H1 (cell line): ENCODE measurements around the gene PSMB9. TPM values are rescaled to one million over a fixed set of nuclear protein-coding genes. Genes with fewer than 3 reads are reported as not detected.

ENCODE experiments used
- SIX5 ChIP-seq: IDR thresholded peaks from 2 replicates; pipeline ENCODE4 v1.6.1; 2011; ENCODE audit warnings: mild to moderate bottlenecking, low read depth, low read length
- polyA plus RNA-seq, 7 experiments: library from polyadenylated mRNA; depleted of rRNA in 3 of 7; stranded (reverse) in 5 of 7; unstranded in 2 of 7; fragments of >200 nt in 5 of 7; fragments of 200-250 nt in 2 of 7; gene quantifications; 1 replicate in 5 of 7; 2 replicates in 1 of 7; 4 replicates in 1 of 7; pipeline versions ENCODE4 v1.2.1 to v1.2.3, GENCODE V29; 2011 to 2013; ENCODE audit warnings: missing spikeins in 2 of 7, mixed read lengths in 2 of 7
- total RNA-seq: library from RNA; stranded (reverse); fragmentation: NEBNext Ultra II Directional; extraction: Animal tissue kit (Norgen Biotek cat#: 25700); gene quantifications from 2 replicates; pipeline ENCODE4 v1.2.1, GENCODE V29; 2021

PSMB9 gene
- total and polyA plus RNA-seq, 2 of the 8 experiments (the other 6 are each of a cell fraction or from before 2014, with no cell fraction given), result 4.5 to 22.8 TPM

DNA sequence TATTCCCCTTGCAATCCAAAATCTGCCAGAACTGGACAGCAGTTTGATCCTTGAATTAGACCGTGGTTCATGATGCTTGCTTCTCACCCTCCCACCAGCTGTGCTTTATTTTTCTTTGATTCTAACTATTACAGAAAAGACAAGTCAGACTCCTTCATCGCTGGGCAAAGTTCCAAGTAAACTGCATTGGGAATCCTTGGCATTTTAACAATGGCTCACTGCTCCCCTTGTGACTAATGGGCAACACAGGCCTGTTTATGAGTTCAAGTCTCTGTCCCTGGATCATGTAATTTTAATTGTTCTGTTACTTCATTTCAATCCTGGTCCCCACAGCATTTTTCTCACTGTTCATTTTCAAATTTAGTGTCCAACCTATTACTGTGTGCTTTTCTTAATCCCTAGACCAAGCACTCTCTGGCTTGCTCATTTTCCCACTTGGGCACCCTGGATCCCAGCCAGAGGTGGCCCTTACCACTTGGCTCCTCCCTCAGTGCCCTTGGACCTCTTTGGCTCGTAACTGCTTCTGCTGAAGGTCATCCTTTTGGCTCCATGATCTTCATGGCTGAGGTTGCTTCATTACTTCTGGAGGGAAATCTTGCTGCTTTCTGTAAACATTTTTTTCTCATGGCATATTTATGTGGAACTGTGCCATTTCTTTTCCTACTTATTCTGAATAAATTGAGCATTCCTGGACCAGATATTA lies 32.8 kb downstream of the PSMB9 start (continued):
- no peak for TF ChIP-seq SIX5
